ENCODE data around the gene OPHN1.
"Not testable (repeated sequence)": the region's sequence is repeated elsewhere in the genome, so short reads cannot be mapped to it uniquely, and the experiment has no call there.

OPHN1 gene

GRCh38 chrX:68422478-68422877 lies 10.8 kb downstream of the OPHN1 start:
- no peak for DNase-seq (ENCODE audit: extremely low read depth in 1 of 2, low read depth in 1 of 2)

- DNase-seq (ENCODE audit: extremely low read depth in 1 of 2, low read depth in 1 of 2) = no peak
Observed at GRCh38 chrX:68421636-68422035, 11.7 kb downstream of the OPHN1 start.

GRCh38 chrX:68420559-68420958 lies 12.7 kb downstream of the OPHN1 start:
- DNase-seq (ENCODE audit: extremely low read depth in 1 of 2, low read depth in 1 of 2) = no peak

DNA sequence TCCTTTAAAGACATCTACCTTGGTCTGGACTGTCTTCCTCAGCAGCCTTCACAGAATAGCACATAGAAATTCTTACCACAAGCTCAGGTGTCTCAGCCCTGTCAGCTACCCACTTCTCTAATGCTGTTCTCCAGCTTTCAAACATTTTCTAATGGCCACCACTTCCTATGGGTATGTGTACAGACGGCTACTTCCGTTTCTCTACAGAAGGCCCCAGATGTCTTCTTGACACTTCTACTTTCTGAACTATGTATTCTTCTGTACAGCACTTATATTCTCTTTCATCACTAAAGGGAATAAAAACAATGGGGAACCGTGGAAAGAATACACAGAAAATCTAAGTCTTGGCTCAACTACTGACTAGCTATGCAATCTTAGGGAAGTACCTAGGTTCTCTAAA lies 13.3 kb downstream of the OPHN1 start:
- no peak for DNase-seq (ENCODE audit: extremely low read depth in 1 of 2, low read depth in 1 of 2)

DNA sequence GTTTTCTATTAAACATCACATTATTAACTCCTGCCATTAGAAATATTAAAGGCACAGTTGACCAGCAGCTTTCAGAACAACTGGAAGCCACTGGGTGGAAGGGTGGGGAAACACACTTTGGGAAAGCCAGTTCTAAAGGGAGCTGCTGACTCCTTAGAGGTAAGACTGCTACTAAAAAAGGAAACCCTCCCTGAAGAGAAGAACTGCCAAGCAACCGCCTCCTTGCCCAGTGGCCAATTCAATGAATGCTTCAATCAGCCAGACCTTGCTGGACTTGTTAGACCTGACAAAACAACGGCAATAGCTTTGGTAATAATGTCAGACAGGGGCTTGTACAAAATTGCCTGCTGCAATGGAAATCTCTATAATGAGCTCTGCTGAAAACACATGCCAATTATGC lies 15.6 kb downstream of the OPHN1 start:
- DNase-seq (ENCODE audit: extremely low read depth in 1 of 2, low read depth in 1 of 2) = no peak

- DNase-seq (ENCODE audit: extremely low read depth in 1 of 2, low read depth in 1 of 2) = no peak
Observed at GRCh38 chrX:68416592-68416991, 16.7 kb downstream of the OPHN1 start.

- no peak for DNase-seq (ENCODE audit: extremely low read depth in 1 of 2, low read depth in 1 of 2)
Observed at GRCh38 chrX:68415316-68415715, 18.0 kb downstream of the OPHN1 start.

DNA sequence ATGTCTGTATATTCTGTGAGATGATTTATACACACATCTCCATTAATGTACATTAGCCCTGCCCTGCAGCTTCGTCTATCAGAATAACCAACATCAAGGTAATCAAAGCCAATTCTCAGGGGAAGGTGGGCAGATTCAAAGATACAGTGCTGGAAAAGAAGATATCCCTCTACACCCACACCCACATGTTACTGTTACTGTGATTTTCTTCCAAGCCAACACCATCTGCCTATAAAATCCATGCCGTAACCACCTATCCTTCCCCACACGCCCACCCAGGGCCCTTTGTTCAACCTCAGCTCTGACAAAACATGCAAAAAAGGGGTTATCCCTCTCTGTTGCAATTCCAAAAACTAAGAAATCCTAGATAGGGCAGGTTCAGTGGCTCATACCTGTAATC lies 20.0 kb downstream of the OPHN1 start:
- DNase-seq (ENCODE audit: extremely low read depth in 1 of 2, low read depth in 1 of 2) = no peak

GRCh38 chrX:68411729-68412128 lies 21.6 kb downstream of the OPHN1 start:
- DNase-seq (ENCODE audit: extremely low read depth in 1 of 2, low read depth in 1 of 2) = no peak

DNA sequence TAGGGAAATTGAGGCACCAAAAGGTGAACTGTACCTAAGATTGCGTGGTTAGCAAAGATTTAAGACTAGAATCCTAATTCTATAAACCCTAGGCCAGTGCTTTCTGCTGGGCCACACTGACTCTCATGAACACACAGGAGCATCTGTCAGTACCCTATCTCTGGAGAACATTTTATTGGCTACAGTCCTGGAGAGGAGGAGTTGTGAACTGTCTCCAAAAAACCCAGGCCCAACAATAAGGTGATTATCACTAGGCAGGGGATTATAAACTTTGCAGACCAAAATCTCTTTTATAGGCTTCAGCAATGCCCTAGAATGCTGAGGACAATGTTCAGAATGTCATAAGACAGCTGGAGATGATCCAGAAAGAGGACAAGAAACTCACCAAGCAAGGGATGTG lies 24.1 kb downstream of the OPHN1 start:
- DNase-seq (ENCODE audit: extremely low read depth in 1 of 2, low read depth in 1 of 2) = no peak

DNA sequence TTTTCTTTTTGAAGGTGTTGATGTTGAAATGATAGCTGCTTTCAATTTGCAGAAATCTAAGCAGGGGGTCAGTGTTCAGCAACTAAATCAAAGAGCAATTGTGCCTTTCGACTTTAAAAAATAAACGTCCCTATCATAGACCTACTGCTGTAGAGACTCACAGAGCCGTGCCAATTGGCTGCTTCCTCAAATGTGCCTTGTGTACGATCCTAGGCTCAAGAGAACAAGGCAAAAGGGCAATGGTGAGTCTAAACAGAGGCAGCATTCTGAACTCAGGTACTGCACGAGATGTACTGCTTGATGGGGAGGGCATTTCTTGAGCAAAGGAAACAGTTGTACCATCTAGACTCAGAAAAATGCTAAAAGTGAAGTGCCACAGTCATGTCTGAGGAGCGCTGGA lies 29.8 kb downstream of the OPHN1 start:
- no peak for DNase-seq (ENCODE audit: extremely low read depth in 1 of 2, low read depth in 1 of 2)

DNA sequence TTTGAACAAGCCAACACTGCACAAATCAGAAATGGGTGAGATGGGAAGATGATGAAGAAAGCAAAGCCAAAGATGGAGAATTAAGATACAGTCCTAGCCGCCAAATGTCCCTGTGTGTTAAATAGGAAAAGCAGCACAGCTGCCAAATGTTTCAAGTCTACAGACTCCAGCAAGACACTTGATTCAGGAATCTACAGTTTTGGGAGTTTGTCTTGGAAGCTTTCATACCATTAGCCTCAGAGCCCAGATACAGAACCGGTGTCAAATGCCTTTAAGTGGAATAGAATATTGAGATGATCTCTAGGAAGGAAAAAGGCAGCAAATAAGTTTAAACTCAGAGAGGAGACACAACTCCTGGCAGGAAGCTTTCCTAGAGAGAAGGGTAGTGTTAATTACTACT lies 30.3 kb downstream of the OPHN1 start:
- DNase-seq (ENCODE audit: extremely low read depth in 1 of 2, low read depth in 1 of 2) = no peak

- DNase-seq (ENCODE audit: extremely low read depth in 1 of 2, low read depth in 1 of 2) = no peak
Observed at GRCh38 chrX:68402094-68402493, 31.2 kb downstream of the OPHN1 start.

DNA sequence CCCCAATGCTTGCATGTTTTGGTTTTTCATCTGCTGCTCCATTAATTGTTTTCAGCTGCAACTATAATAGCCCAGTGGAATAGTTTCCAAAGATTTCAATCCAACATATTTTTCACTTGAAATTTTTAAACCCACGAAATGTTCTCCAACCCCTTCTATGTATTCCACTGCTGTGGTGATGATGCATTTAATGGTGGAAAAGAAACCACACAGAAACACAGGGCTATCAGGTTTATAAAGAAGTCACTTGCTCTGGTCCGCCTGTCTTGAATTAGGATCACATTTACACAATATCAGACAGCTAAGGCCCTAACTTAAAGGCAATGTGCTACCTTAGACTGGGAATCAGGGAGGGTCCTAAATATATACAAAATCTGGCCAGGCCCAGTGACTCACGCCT lies 35.0 kb downstream of the OPHN1 start:
- no peak for DNase-seq (ENCODE audit: extremely low read depth in 1 of 2, low read depth in 1 of 2)

GRCh38 chrX:68396953-68397352 lies 36.3 kb downstream of the OPHN1 start:
- no peak for DNase-seq (ENCODE audit: extremely low read depth in 1 of 2, low read depth in 1 of 2)

GRCh38 chrX:68389419-68389960 lies 43.8 kb downstream of the OPHN1 start:
- not testable (repeated sequence) for DNase-seq (ENCODE audit: extremely low read depth in 1 of 2, low read depth in 1 of 2)

DNA sequence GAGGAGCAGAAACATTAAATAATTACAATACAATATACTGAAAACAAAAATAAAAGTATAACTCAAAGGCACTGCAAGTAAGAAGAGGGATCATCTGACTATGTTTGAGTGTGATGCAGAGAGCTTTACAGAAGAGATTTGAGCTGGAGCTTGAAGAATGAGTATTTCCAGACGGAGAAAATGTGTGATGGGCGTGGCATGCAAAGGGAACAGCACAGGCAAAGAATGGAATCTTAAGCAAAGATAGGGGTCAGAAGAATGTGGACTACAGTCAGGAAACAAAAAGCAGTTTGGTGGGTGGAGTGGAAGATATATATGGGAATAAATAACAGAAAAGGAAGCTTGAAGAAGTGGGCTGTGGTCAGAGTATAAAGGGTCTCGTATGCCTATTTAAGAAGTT lies 45.5 kb downstream of the OPHN1 start:
- DNase-seq (ENCODE audit: extremely low read depth in 1 of 2, low read depth in 1 of 2) = no peak

DNA sequence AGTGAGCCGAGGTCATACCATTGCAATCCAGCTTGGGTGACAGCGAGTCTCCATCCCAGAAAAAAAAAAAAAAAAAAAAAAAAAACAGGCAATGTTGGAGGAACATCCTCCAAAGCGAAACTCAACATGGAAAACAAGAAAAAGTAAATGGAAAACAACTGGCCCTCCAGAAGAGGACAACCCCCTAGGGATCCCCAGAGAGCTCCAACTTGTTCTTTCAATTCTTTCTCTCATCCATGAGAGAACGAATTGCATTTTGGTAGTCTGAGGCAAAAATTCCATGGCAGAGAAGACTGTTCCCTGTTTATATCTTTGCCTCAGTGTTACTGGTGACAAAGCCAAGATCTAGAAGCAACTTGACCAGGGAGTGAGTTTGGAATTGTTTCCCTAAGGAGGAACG lies 49.8 kb downstream of the OPHN1 start:
- no peak for DNase-seq (ENCODE audit: extremely low read depth in 1 of 2, low read depth in 1 of 2)

DNA sequence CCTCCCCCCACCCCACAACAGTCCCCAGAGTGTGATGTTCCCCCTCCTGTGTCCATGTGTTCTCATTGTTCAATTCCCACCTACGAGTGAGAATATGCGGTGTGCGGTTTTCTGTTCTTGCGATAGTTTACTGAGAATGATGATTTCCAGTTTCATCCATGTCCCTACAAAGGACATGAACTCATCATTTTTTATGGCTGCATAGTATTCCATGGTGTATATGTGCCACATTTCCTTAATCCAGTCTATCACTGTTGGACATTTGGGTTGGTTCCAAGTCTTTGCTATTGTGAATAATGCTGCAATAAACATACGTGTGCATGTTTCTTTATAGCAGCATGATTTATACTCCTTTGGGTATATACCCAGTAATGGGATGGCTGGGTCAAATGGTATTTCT lies 55.7 kb downstream of the OPHN1 start:
- not testable (repeated sequence) for DNase-seq (ENCODE audit: extremely low read depth in 1 of 2, low read depth in 1 of 2)

GRCh38 chrX:68376373-68376772 lies 56.9 kb downstream of the OPHN1 start:
- DNase-seq (ENCODE audit: extremely low read depth in 1 of 2, low read depth in 1 of 2) = no peak

DNA sequence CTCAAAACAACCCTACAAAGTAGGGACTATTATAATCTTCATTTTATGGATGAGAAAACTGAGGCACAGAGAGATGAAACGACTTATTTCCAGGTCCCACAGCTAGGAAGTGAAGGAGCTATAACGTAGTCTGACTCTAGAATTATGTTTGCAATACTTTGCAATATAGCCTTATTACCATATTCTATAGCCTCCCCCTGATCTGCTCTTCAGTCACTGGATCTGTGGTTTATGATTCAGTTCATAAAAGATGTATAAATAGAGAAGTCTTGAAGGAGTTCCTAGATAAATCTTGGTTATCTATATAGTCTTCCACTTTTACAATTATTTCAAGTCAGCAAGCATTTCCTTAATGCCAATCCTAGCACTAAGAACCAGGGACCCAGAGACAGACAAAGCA lies 57.5 kb downstream of the OPHN1 start:
- no peak for DNase-seq (ENCODE audit: extremely low read depth in 1 of 2, low read depth in 1 of 2)

- no peak for DNase-seq (ENCODE audit: extremely low read depth in 1 of 2, low read depth in 1 of 2)
Observed at GRCh38 chrX:68372665-68373064, 60.6 kb downstream of the OPHN1 start.

DNA sequence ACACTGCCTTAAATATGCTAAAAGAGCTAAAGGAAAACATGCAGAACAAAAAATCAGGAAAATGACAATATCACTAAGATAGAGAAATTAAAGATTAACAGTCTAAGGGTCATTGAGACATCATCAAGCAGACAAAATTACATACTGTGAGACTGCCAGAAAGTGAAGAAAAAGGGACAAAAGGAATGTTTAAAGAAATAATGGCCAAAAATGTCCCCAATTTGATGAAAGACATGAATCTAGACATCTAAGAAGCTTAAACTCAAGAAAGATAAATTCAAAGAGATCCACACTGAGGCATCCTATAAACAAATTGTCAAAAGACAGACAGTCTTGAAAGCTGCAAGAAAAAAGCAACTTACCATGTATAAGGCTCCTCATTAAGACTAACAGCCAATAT lies 63.7 kb downstream of the OPHN1 start:
- DNase-seq (ENCODE audit: extremely low read depth in 1 of 2, low read depth in 1 of 2) = no peak

GRCh38 chrX:68365341-68365740 lies 68.0 kb downstream of the OPHN1 start:
- DNase-seq (ENCODE audit: extremely low read depth in 1 of 2, low read depth in 1 of 2) = no peak
